ENCODE data around the gene ZNF622.
A peak's percentile ranks its signal among the peaks of the same experiment; 100 is the strongest.

Gene ZNF622

GRCh38 chr5:16504571-16504970 lies 39.0 kb upstream of the ZNF622 start:
- no peak overlapping the region for H3K4me3 ChIP-seq (ENCODE audit: low read depth, low read length)
- DNase-seq (ENCODE audit: low read depth) = no peak
- TF ChIP-seq CTCF (IDR thresholded peaks at IDR 0.05; ENCODE audit: control insufficient read depth, extremely low read depth, insufficient read depth) = no peak

- TF ChIP-seq CTCF (IDR thresholded peaks at IDR 0.05; ENCODE audit: control insufficient read depth, extremely low read depth, insufficient read depth) = no peak
- no peak for DNase-seq (ENCODE audit: low read depth)
- no peak overlapping the region for H3K4me3 ChIP-seq (ENCODE audit: low read depth, low read length)
These were observed 37.3 kb upstream of the ZNF622 start for GRCh38 chr5:16502866-16503265.

- no peak for DNase-seq (ENCODE audit: low read depth)
- H3K4me3 ChIP-seq (ENCODE audit: low read depth, low read length) = no peak overlapping the region
- no peak for TF ChIP-seq CTCF (IDR thresholded peaks at IDR 0.05; ENCODE audit: control insufficient read depth, extremely low read depth, insufficient read depth)
These were observed 34.4 kb upstream of the ZNF622 start for GRCh38 chr5:16500024-16500423.

GRCh38 chr5:16497546-16497945 lies 31.9 kb upstream of the ZNF622 start:
- H3K4me3 ChIP-seq (ENCODE audit: low read depth, low read length) = no peak overlapping the region
- no peak for TF ChIP-seq CTCF (IDR thresholded peaks at IDR 0.05; ENCODE audit: control insufficient read depth, extremely low read depth, insufficient read depth)
- no peak for DNase-seq (ENCODE audit: low read depth)

- DNase-seq (ENCODE audit: low read depth) = no peak
- no peak for TF ChIP-seq CTCF (IDR thresholded peaks at IDR 0.05; ENCODE audit: control insufficient read depth, extremely low read depth, insufficient read depth)
- H3K4me3 ChIP-seq (ENCODE audit: low read depth, low read length) = no peak overlapping the region
These were observed 27.7 kb upstream of the ZNF622 start for GRCh38 chr5:16493261-16493660.

- no peak for TF ChIP-seq CTCF (IDR thresholded peaks at IDR 0.05; ENCODE audit: control insufficient read depth, extremely low read depth, insufficient read depth)
- H3K4me3 ChIP-seq (ENCODE audit: low read depth, low read length) = no peak overlapping the region
- peak; percentile 23 for DNase-seq (ENCODE audit: low read depth)
These were observed 27.0 kb upstream of the ZNF622 start for GRCh38 chr5:16492398-16493140.

- no peak for TF ChIP-seq CTCF (IDR thresholded peaks at IDR 0.05; ENCODE audit: control insufficient read depth, extremely low read depth, insufficient read depth)
- H3K4me3 ChIP-seq (ENCODE audit: low read depth, low read length) = no peak overlapping the region
- no peak for DNase-seq (ENCODE audit: low read depth)
These were observed 25.3 kb upstream of the ZNF622 start for GRCh38 chr5:16490911-16491310.
